Natural killer cell (primary cell): ENCODE data around the gene KSR1. TPM values are rescaled to one million over a fixed set of nuclear protein-coding genes. Genes with fewer than 3 reads are reported as not detected.

Source experiments
- ATAC-seq, 3 donors: fragments of 150-1000 bp in 2 of 3; fragments of 200-7000 bp in 1 of 3; cut with Tn5 transposase; 1 replicate in 1 of 3; 2 replicates in 2 of 3; pipeline ENCODE4 v1.10.0; 2021; ENCODE audit warnings: mild to moderate bottlenecking in 2 of 3, moderate library complexity in 2 of 3
- DNase-seq, 2 donors: peaks; one replicate each; pipeline versions ENCODE4 v3.0.0 to v3.0.0-alpha.2; 2013 to 2021; ENCODE audit warnings: mixed read lengths in 1 of 2
- H3K27ac ChIP-seq: one replicate; pipeline ENCODE4 v1.5.1; 2013; ENCODE audit warnings: mild to moderate bottlenecking, low read length
- H3K27me3 ChIP-seq: one replicate; pipeline ENCODE4 v1.6.1; 2013; ENCODE audit warnings: low read length; ENCODE audit not compliant: control insufficient read depth, insufficient read depth
- H3K36me3 ChIP-seq: one replicate; pipeline ENCODE4 v1.6.1; 2013; ENCODE audit warnings: low read length; ENCODE audit not compliant: control insufficient read depth, insufficient read depth
- H3K4me1 ChIP-seq: one replicate; pipeline ENCODE4 v1.6.1; 2013; ENCODE audit warnings: low read length; ENCODE audit not compliant: control insufficient read depth, insufficient read depth
- H3K4me3 ChIP-seq: one replicate; pipeline ENCODE4 v1.5.1; 2013; ENCODE audit warnings: low read length
- H3K9me3 ChIP-seq: one replicate; pipeline ENCODE4 v1.6.1; 2013; ENCODE audit warnings: low read length; ENCODE audit not compliant: control insufficient read depth, insufficient read depth
- H3K27ac Mint-ChIP-seq, 2 donors: one replicate each; pipeline ENCODE4 v1.8.0; 2022; ENCODE audit warnings: mild to moderate bottlenecking in 2 of 2, mixed read lengths in 2 of 2, moderate library complexity in 1 of 2
- H3K27me3 Mint-ChIP-seq, 2 donors: one replicate each; pipeline ENCODE4 v1.8.0; 2022; ENCODE audit warnings: low read depth in 2 of 2, mixed read lengths in 2 of 2
- H3K36me3 Mint-ChIP-seq: one replicate; pipeline ENCODE4 v1.8.0; 2022; ENCODE audit warnings: mixed read lengths
- H3K4me1 Mint-ChIP-seq, 2 donors: one replicate each; pipeline ENCODE4 v1.8.0; 2022; ENCODE audit warnings: mixed read lengths in 2 of 2
- H3K4me3 Mint-ChIP-seq: one replicate; pipeline ENCODE4 v1.8.0; 2022; ENCODE audit warnings: mild to moderate bottlenecking, moderate library complexity, mixed read lengths
- H3K9me3 Mint-ChIP-seq, 2 donors: one replicate each; pipeline ENCODE4 v1.8.0; 2022; ENCODE audit warnings: mixed read lengths in 2 of 2
- CTCF ChIP-seq: fragments of 200-600 bp; IDR thresholded peaks from one replicate; pipeline ENCODE4 v1.8.0; 2022; ENCODE audit warnings: antibody characterized with exemption
- WGBS: methylation state at CpG from one replicate; pipeline ENCODE4 v1.1.7; 2013; ENCODE audit warnings: missing lambda C conversion rate; ENCODE audit not compliant: insufficient coverage; 5-methylcytosine and 5-hydroxymethylcytosine counted together
- intact Hi-C: fragments of 100-400 bp; cut with micrococcal nuclease; formaldehyde crosslinking; loops from one replicate; pipeline ENCODE4 v1.14.2; 2022
- total RNA-seq, 4 donors: library from RNA; stranded (reverse); fragments of 120-200 nt in 1 of 4; gene quantifications; one replicate each; pipeline versions ENCODE4 v1.2.3 to v1.2.4, GENCODE V29; 2013 to 2022

KSR1 gene
- total RNA-seq, 3 donors from 2014 or later (not counting 1 experiment from before 2014, with no cell fraction given) = 46.4 to 63.1 (median 59.2) TPM

GRCh38 chr17:27539794-27540317, 83.6 kb downstream of the KSR1 start:
- TF ChIP-seq CTCF = no peak
- ATAC-seq (no peak), DNase-seq (no peak)
- H3K9me3 Mint-ChIP-seq = no peaks in the 10 kb centered on the region
- no peaks in the 10 kb centered on the region for H3K36me3 Mint-ChIP-seq
- peaks cover 46% of the 10 kb centered on the region for H3K4me1 ChIP-seq
- H3K36me3 ChIP-seq = no peaks in the 10 kb centered on the region
- no peaks in the 10 kb centered on the region for H3K9me3 ChIP-seq
- intact Hi-C loops = no loop called here
- no peak overlapping the region for H3K4me3 ChIP-seq
- H3K27me3 ChIP-seq = no peaks in the 10 kb centered on the region
- H3K27ac ChIP-seq = no peak overlapping the region
- WGBS = 94% methylated on average over 3 of the region's 3 CpGs
- no peak overlapping the region for H3K27ac Mint-ChIP-seq
- H3K4me1 Mint-ChIP-seq = peaks cover 48 to 51% of the 10 kb centered on the region in 2 donors
- H3K4me3 Mint-ChIP-seq = no peak overlapping the region
- no peaks in the 10 kb centered on the region for H3K27me3 Mint-ChIP-seq

DNA sequence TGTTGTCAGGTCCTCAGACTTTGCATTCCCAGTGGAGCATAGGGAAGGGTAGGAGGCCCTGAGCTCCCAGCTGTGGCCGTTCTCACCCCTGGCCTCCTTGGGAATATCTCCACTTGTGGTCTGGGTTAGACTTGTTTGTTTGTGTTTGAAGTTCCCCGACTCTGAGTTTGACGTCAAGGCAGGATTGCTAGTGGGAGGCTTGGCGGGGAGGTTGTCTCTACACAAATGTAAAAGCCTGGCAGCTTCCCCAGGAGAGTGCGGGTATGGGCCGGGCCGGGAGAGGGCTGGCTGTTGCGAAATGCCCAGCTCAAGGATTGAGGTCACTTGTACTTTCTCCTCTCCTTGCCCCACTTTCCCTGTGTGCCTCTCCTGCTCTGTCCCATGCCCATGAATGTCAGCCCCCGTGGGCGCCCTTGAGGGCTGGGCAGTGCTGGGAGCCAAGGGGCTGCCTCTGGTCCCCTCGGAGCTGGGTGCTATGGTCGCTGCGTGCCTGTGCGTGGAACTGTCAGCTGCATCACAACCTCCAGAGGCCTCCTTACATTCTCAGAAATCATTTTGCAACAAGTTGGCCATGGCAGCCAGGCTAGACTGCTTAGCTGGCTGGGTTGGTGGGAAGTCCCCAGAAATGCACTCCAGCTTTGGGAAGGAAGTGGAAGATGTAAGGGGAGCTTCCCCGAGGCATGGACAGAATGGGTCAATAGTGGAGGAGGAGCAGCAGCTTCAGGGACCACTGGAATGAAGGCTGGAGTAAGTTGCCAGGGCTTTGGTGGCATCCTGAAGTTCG, 84.3 kb downstream of the KSR1 start:
- WGBS = 89% methylated on average over 16 of the region's 16 CpGs
- Mint-ChIP-seq H3K27ac (peak overlapping the region in 1 of 2 donors; percentile 43), H3K36me3 (no peaks in the 10 kb centered on the region), H3K9me3 (no peaks in the 10 kb centered on the region), H3K4me3 (no peak overlapping the region), H3K27me3 (no peaks in the 10 kb centered on the region), H3K4me1 (peaks cover 52 to 53% of the 10 kb centered on the region in 2 donors)
- H3K27me3 ChIP-seq = no peaks in the 10 kb centered on the region
- no peak overlapping the region for H3K27ac ChIP-seq
- ATAC-seq (no peak), DNase-seq (no peak)
- H3K4me1 ChIP-seq = peaks cover 52% of the 10 kb centered on the region
- H3K4me3 ChIP-seq = no peak overlapping the region
- no peaks in the 10 kb centered on the region for H3K36me3 ChIP-seq
- TF ChIP-seq CTCF = no peak
- intact Hi-C loops = no loop called here
- H3K9me3 ChIP-seq = no peaks in the 10 kb centered on the region

DNA sequence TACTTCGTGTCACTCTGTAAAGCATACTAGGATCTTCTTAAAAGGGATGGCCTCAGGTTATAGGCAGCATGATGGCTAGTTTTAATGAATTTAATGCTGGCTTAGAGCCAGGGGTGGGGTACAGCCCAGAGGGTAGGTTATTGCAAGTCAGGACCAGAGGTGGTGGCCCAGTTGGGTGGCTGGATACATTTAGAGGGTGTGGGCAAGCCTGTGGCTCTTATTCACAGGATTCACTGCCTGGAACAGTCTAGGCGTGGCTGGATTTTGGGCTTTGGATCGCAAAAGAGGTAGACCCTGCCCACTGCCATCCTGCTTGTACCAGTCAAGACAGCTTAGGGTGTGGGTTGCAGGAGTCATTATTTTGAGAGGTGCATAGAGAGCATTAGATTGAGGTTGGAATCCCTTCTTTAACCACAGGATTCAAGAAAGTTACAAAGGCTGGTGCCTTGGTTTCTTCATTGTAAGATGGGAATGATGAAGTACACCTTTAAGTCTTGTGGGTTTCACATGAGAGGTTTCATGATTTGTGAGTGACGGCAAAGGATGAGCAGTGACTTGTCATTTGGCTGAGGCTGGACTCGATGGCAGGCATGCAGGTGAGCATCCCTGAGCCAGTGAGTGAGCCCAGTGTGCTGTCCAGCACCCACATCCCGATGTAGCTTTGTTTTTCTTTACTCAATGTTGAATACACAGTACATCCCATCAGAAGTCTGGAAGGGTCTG, 85.2 kb downstream of the KSR1 start:
- H3K27me3 ChIP-seq = no peaks in the 10 kb centered on the region
- Mint-ChIP-seq H3K36me3 (no peaks in the 10 kb centered on the region), H3K4me3 (no peak overlapping the region), H3K27me3 (no peaks in the 10 kb centered on the region), H3K4me1 (peaks cover 52 to 53% of the 10 kb centered on the region in 2 donors), H3K27ac (peak overlapping the region in 1 of 2 donors; percentile 43), H3K9me3 (no peaks in the 10 kb centered on the region)
- no peaks in the 10 kb centered on the region for H3K9me3 ChIP-seq
- ATAC-seq (no peak), DNase-seq (no peak)
- H3K4me1 ChIP-seq = peaks cover 53% of the 10 kb centered on the region
- no peaks in the 10 kb centered on the region for H3K36me3 ChIP-seq
- H3K27ac ChIP-seq = no peak overlapping the region
- intact Hi-C loops = no loop called here
- H3K4me3 ChIP-seq = no peak overlapping the region
- TF ChIP-seq CTCF = no peak
- 90% methylated on average over 6 of the region's 6 CpGs for WGBS
